WTC11 (cell line): ENCODE results near the gene ZNF366. TPM values are rescaled to one million over a fixed set of nuclear protein-coding genes. Genes with fewer than 3 reads are reported as not detected.

Experiments used
- ATAC-seq: fragments of 200-7000 bp; cut with Tn5 transposase; 2 replicates; pipeline ENCODE4 v1.10.0; 2021; ENCODE audit warnings: mild to moderate bottlenecking, moderate library complexity
- CTCF ChIA-PET: fragments of 300-600 bp; sonication (Branson Sonifier 250); formaldehyde crosslinking; loops from one replicate; lab custom pipeline; 2021; ENCODE audit warnings: antibody characterized with exemption; lab: Charles Lee
- POLR2A ChIA-PET: fragments of 350-600 bp; sonication (Branson Sonifier 250); formaldehyde crosslinking; loops from one replicate; lab custom pipeline; 2021; ENCODE audit warnings: antibody characterized with exemption; lab: Charles Lee
- DNase-seq: peaks from one replicate; pipeline ENCODE4 v3.0.0; 2021; ENCODE audit warnings: low spot score
- H3K27ac Mint-ChIP-seq: 2 replicates; pipeline ENCODE4 v1.8.0; 2021; ENCODE audit warnings: mixed read lengths
- H3K27me3 Mint-ChIP-seq: 2 replicates; pipeline ENCODE4 v1.8.0; 2021; ENCODE audit warnings: low read depth, mild to moderate bottlenecking, moderate library complexity, mixed read lengths
- H3K36me3 Mint-ChIP-seq: 2 replicates; pipeline ENCODE4 v1.8.0; 2021; ENCODE audit warnings: mixed read lengths
- H3K4me1 Mint-ChIP-seq: 2 replicates; pipeline ENCODE4 v1.8.0; 2022; ENCODE audit warnings: mixed read lengths
- H3K4me3 Mint-ChIP-seq: 2 replicates; pipeline ENCODE4 v1.8.0; 2021; ENCODE audit warnings: mild to moderate bottlenecking, moderate library complexity, mixed read lengths
- H3K9me3 Mint-ChIP-seq: 2 replicates; pipeline ENCODE4 v1.8.0; 2021; ENCODE audit warnings: mixed read lengths
- CBFB ChIP-seq: sonication (generic); formaldehyde crosslinking; IDR thresholded peaks from 2 replicates; pipeline ENCODE4 v1.8.1; 2022; ENCODE audit warnings: mild to moderate bottlenecking, low read depth, missing genetic modification reagents
- CDX4 ChIP-seq: fragments of 250-450 bp; sonication (Bioruptor Pico); IDR thresholded peaks from 2 replicates; pipeline ENCODE4 v1.9.0; 2021; ENCODE audit warnings: moderate library complexity, mild to moderate bottlenecking, inconsistent platforms, borderline replicate concordance
- CREB1 ChIP-seq: sonication (generic); formaldehyde crosslinking; IDR thresholded peaks from 2 replicates; pipeline ENCODE4 v1.8.0; 2023; ENCODE audit warnings: mild to moderate bottlenecking, missing genetic modification reagents
- ERG ChIP-seq: fragments of 250-450 bp; sonication (Bioruptor Pico); IDR thresholded peaks from 2 replicates; pipeline ENCODE4 v1.8.0; 2021; ENCODE audit warnings: mild to moderate bottlenecking
- GRHL2 ChIP-seq: fragments of 250-450 bp; sonication (Bioruptor Pico); IDR thresholded peaks from 2 replicates; pipeline ENCODE4 v1.8.0; 2022; ENCODE audit warnings: mild to moderate bottlenecking, moderate library complexity; ENCODE audit not compliant: insufficient replicate concordance, severe bottlenecking
- HMGA2 ChIP-seq: fragments of 250-450 bp; sonication (Bioruptor Pico); IDR thresholded peaks from 2 replicates; pipeline ENCODE4 v1.4.0; 2021; ENCODE audit warnings: mild to moderate bottlenecking, moderate library complexity
- HMGXB4 ChIP-seq: sonication (generic); formaldehyde crosslinking; IDR thresholded peaks from 2 replicates; pipeline ENCODE4 v1.8.1; 2023; ENCODE audit warnings: mild to moderate bottlenecking, moderate library complexity, missing genetic modification reagents
- IRF1 ChIP-seq: sonication (generic); formaldehyde crosslinking; IDR thresholded peaks from 2 replicates; pipeline ENCODE4 v1.8.0; 2023; ENCODE audit warnings: missing genetic modification reagents
- KAT7 ChIP-seq: sonication (generic); formaldehyde crosslinking; IDR thresholded peaks from 2 replicates; pipeline ENCODE4 v1.8.1; 2023; ENCODE audit warnings: missing genetic modification reagents, mild to moderate bottlenecking, borderline replicate concordance
- NR3C1 ChIP-seq: sonication (generic); formaldehyde crosslinking; conservative IDR thresholded peaks from 2 replicates; pipeline ENCODE4 v1.8.1; 2023; ENCODE audit warnings: low read depth, mild to moderate bottlenecking, missing genetic modification reagents
- TCF7 ChIP-seq: sonication (generic); formaldehyde crosslinking; IDR thresholded peaks from 2 replicates; pipeline ENCODE4 v1.8.0; 2022; ENCODE audit warnings: mild to moderate bottlenecking, low read depth, missing genetic modification reagents, moderate library complexity
- ZBTB21 ChIP-seq: sonication (generic); formaldehyde crosslinking; IDR thresholded peaks from 2 replicates; pipeline ENCODE4 v1.8.1; 2023; ENCODE audit warnings: mild to moderate bottlenecking, missing genetic modification reagents, borderline replicate concordance
- ZNF219 ChIP-seq: sonication (generic); formaldehyde crosslinking; IDR thresholded peaks from 2 replicates; pipeline ENCODE4 v1.8.0; 2023; ENCODE audit warnings: missing genetic modification reagents, mild to moderate bottlenecking, borderline replicate concordance
- ZNF423 ChIP-seq: fragments of 250-450 bp; sonication (Bioruptor Pico); IDR thresholded peaks from 2 replicates; pipeline ENCODE4 v2.1.2; 2022; ENCODE audit warnings: mild to moderate bottlenecking, moderate library complexity
- total RNA-seq: library from RNA; stranded (reverse); gene quantifications from 3 replicates; pipeline ENCODE4 v1.2.3, GENCODE V29; 2021
- TF ChIP-seq, protein P1 (sequence below): sonication (generic); formaldehyde crosslinking; IDR thresholded peaks from 2 replicates; pipeline ENCODE4 v1.8.1; 2022; ENCODE audit warnings: low read depth, missing genetic modification reagents, borderline replicate concordance
- TF ChIP-seq, protein P2 (sequence below): sonication (generic); formaldehyde crosslinking; IDR thresholded peaks from 2 replicates; pipeline ENCODE4 v1.8.1; 2022; ENCODE audit warnings: low read depth, mild to moderate bottlenecking, moderate library complexity, missing genetic modification reagents, borderline replicate concordance
- TF ChIP-seq, protein P3 (sequence below): sonication (generic); formaldehyde crosslinking; IDR thresholded peaks from 2 replicates; pipeline ENCODE4 v1.8.0; 2022; ENCODE audit warnings: mild to moderate bottlenecking, missing genetic modification reagents
- TF ChIP-seq, protein P4 (sequence below): sonication (generic); formaldehyde crosslinking; IDR thresholded peaks from 2 replicates; pipeline ENCODE4 v1.8.0; 2023; ENCODE audit warnings: missing genetic modification reagents, mild to moderate bottlenecking, borderline replicate concordance

The ZNF366 gene
- total RNA-seq, 1 experiment from 2014 or later: not detected

GRCh38 chr5:72402381-72402890, 104.8 kb downstream of the ZNF366 start:
- ChIA-PET CTCF (interaction anchor here (0.8 to 1.8 kb wide), 5 partner anchors 10 to 122 kb away, joined by 3 to 14 read pairs (median 4); no protein-coding TSS in a partner anchor), POLR2A (no interaction called here)
- Mint-ChIP-seq H3K4me3 (no peak overlapping the region), H3K4me1 (peaks cover 12% of the 10 kb centered on the region), H3K27me3 (peaks cover 4% of the 10 kb centered on the region; the same call in 1 of the 2 replicates), H3K36me3 (peaks cover 17% of the 10 kb centered on the region), H3K27ac (no peak overlapping the region), H3K9me3 (peaks cover 39% of the 10 kb centered on the region)
- no peak for DNase-seq
- ATAC-seq: no peak
- TF ChIP-seq, protein P1, sequence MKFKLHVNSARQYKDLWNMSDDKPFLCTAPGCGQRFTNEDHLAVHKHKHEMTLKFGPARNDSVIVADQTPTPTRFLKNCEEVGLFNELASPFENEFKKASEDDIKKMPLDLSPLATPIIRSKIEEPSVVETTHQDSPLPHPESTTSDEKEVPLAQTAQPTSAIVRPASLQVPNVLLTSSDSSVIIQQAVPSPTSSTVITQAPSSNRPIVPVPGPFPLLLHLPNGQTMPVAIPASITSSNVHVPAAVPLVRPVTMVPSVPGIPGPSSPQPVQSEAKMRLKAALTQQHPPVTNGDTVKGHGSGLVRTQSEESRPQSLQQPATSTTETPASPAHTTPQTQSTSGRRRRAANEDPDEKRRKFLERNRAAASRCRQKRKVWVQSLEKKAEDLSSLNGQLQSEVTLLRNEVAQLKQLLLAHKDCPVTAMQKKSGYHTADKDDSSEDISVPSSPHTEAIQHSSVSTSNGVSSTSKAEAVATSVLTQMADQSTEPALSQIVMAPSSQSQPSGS (CRISPR knock-in tag): no peak
- TF ChIP-seq GRHL2: no peak
- no peak for TF ChIP-seq NR3C1 (CRISPR knock-in tag)
- no peak for TF ChIP-seq CREB1 (CRISPR knock-in tag)
- no peak for TF ChIP-seq ZBTB21 (CRISPR knock-in tag)
- no peak for TF ChIP-seq CBFB (CRISPR knock-in tag)
- TF ChIP-seq, protein P2, sequence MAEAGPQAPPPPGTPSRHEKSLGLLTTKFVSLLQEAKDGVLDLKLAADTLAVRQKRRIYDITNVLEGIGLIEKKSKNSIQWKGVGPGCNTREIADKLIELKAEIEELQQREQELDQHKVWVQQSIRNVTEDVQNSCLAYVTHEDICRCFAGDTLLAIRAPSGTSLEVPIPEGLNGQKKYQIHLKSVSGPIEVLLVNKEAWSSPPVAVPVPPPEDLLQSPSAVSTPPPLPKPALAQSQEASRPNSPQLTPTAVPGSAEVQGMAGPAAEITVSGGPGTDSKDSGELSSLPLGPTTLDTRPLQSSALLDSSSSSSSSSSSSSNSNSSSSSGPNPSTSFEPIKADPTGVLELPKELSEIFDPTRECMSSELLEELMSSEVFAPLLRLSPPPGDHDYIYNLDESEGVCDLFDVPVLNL (CRISPR knock-in tag): no peak
- no peak for TF ChIP-seq TCF7
- TF ChIP-seq, protein P3, sequence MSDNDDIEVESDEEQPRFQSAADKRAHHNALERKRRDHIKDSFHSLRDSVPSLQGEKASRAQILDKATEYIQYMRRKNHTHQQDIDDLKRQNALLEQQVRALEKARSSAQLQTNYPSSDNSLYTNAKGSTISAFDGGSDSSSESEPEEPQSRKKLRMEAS (CRISPR knock-in tag): no peak
- no peak for TF ChIP-seq CDX4 (CRISPR knock-in tag)
- TF ChIP-seq HMGXB4 (CRISPR knock-in tag): no peak
- TF ChIP-seq IRF1 (CRISPR knock-in tag): no peak
- no peak for TF ChIP-seq HMGA2
- TF ChIP-seq, protein P4, sequence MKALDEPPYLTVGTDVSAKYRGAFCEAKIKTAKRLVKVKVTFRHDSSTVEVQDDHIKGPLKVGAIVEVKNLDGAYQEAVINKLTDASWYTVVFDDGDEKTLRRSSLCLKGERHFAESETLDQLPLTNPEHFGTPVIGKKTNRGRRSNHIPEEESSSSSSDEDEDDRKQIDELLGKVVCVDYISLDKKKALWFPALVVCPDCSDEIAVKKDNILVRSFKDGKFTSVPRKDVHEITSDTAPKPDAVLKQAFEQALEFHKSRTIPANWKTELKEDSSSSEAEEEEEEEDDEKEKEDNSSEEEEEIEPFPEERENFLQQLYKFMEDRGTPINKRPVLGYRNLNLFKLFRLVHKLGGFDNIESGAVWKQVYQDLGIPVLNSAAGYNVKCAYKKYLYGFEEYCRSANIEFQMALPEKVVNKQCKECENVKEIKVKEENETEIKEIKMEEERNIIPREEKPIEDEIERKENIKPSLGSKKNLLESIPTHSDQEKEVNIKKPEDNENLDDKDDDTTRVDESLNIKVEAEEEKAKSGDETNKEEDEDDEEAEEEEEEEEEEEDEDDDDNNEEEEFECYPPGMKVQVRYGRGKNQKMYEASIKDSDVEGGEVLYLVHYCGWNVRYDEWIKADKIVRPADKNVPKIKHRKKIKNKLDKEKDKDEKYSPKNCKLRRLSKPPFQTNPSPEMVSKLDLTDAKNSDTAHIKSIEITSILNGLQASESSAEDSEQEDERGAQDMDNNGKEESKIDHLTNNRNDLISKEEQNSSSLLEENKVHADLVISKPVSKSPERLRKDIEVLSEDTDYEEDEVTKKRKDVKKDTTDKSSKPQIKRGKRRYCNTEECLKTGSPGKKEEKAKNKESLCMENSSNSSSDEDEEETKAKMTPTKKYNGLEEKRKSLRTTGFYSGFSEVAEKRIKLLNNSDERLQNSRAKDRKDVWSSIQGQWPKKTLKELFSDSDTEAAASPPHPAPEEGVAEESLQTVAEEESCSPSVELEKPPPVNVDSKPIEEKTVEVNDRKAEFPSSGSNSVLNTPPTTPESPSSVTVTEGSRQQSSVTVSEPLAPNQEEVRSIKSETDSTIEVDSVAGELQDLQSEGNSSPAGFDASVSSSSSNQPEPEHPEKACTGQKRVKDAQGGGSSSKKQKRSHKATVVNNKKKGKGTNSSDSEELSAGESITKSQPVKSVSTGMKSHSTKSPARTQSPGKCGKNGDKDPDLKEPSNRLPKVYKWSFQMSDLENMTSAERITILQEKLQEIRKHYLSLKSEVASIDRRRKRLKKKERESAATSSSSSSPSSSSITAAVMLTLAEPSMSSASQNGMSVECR (CRISPR knock-in tag): no peak
- no peak for TF ChIP-seq ZNF219 (CRISPR knock-in tag)
- TF ChIP-seq KAT7 (CRISPR knock-in tag): no peak
- TF ChIP-seq ERG (CRISPR knock-in tag): no peak
- no peak for TF ChIP-seq ZNF423 (CRISPR knock-in tag)
- TF ChIP-seq, all 79 proteins: peak for 0
